K562 (cell line): ENCODE results near the gene CACNB1. TPM values are rescaled to one million over a fixed set of nuclear protein-coding genes. Genes with fewer than 3 reads are reported as not detected.

Experiments
- ATAC-seq: fragments of 200-7000 bp; cut with Tn5 transposase; 3 replicates; pipeline ENCODE4 v1.9.1; 2020; ENCODE audit warnings: moderate library complexity
- BruUV-seq: library from RNA; stranded (reverse); fragments of 400-500 nt; replicated peaks from 2 replicates; lab custom pipeline; 2021; lab: Mats Ljungman, UMichigan
- CTCF ChIA-PET: fragments of 300-600 bp; formaldehyde crosslinking; extraction: SDS; loops from one replicate; lab custom pipeline; 2021; ENCODE audit warnings: low intra/inter-chr PET ratio; lab: Yijun Ruan, JAX
- POLR2A ChIA-PET: fragments of 300-600, 350-650 bp; sonication (Branson Sonifier 250); formaldehyde crosslinking; extraction: SDS; loops from one replicate; lab custom pipeline; 2021; ENCODE audit warnings: antibody characterized with exemption, inconsistent platforms; lab: Yijun Ruan, JAX
- DNase-seq, 4 experiments: peaks; one replicate each; pipeline versions ENCODE4 v3.0.0 to v3.0.0-alpha.2; 2011 to 2018; ENCODE audit warnings: low spot score in 3 of 4, mixed read lengths in 3 of 4; ENCODE audit errors: extremely low read depth in 1 of 4
- FAIRE-seq: peaks from 2 replicates; lab custom pipeline; 2011; peaks lifted over from hg19 to GRCh38; lab: Jason Lieb, UNC
- H2AFZ ChIP-seq: 2 replicates; pipeline ENCODE4 v1.6.0; 2011; ENCODE audit warnings: low read depth, low read length, control low read depth, inconsistent platforms
- H3K27ac ChIP-seq: fragments of 200-600 bp; 3 replicates; pipeline ENCODE4 v1.8.0; 2011; ENCODE audit warnings: low read depth, mild to moderate bottlenecking, control low read depth, inconsistent platforms, low read length, moderate library complexity, mixed read lengths; ENCODE audit errors: extremely low read depth
- H3K27me3 ChIP-seq, 2 experiments: fragments of 300-600 bp in 1 of 2; 2 replicates in 1 of 2; 3 replicates in 1 of 2; pipeline versions ENCODE4 v1.6.0 to v1.8.0; 2011; ENCODE audit warnings: inconsistent platforms in 2 of 2, low read length in 2 of 2, mild to moderate bottlenecking in 1 of 2, mixed read lengths in 1 of 2, moderate library complexity in 1 of 2; ENCODE audit not compliant: control insufficient read depth in 2 of 2, insufficient read depth in 2 of 2
- H3K36me3 ChIP-seq: fragments of 300-600 bp; 3 replicates; pipeline ENCODE4 v1.8.0; 2011; ENCODE audit warnings: mild to moderate bottlenecking, low read length, inconsistent platforms; ENCODE audit not compliant: control insufficient read depth, insufficient read depth
- H3K4me1 ChIP-seq, 2 experiments: fragments of 200-600 bp in 1 of 2; replicated peaks in 1 of 2; 2 replicates in 1 of 2; 3 replicates in 1 of 2; pipeline versions ENCODE4 v1.5.1 to v1.8.0; 2011; ENCODE audit warnings: inconsistent platforms in 2 of 2, low read length in 2 of 2, mild to moderate bottlenecking in 1 of 2, mixed read lengths in 1 of 2, moderate library complexity in 1 of 2; ENCODE audit not compliant: control insufficient read depth in 2 of 2, insufficient read depth in 2 of 2
- H3K4me2 ChIP-seq: 2 replicates; pipeline ENCODE4 v1.6.1; 2011; ENCODE audit warnings: low read length, control low read depth, inconsistent platforms, mixed read lengths; ENCODE audit not compliant: insufficient read depth
- H3K4me3 ChIP-seq: fragments of 200-600 bp; sonication (generic), shearing (Covaris generic); 2 replicates; pipeline ENCODE4 v1.5.1; 2016; ENCODE audit warnings: control low read depth, inconsistent platforms
- H3K79me2 ChIP-seq: fragments of 200-600 bp; 3 replicates; pipeline ENCODE4 v1.8.0; 2011; ENCODE audit warnings: low read length, inconsistent platforms; ENCODE audit not compliant: control insufficient read depth, insufficient read depth
- H3K9ac ChIP-seq, 2 experiments: 2 replicates each; pipeline versions ENCODE4 v1.6.0 to v1.6.1; 2011; ENCODE audit warnings: low read depth in 2 of 2, low read length in 2 of 2, control low read depth in 1 of 2, inconsistent platforms in 1 of 2, mild to moderate bottlenecking in 1 of 2, mixed read lengths in 1 of 2; ENCODE audit not compliant: insufficient read depth in 1 of 2
- H3K9me1 ChIP-seq: one replicate; pipeline ENCODE4 v1.6.0; 2011; ENCODE audit warnings: inconsistent platforms, mild to moderate bottlenecking, low read length, moderate library complexity; ENCODE audit not compliant: control insufficient read depth, insufficient read depth
- H3K9me3 ChIP-seq: replicated peaks from 2 replicates; pipeline ENCODE4 v1.5.1; 2011; ENCODE audit warnings: low read depth, low read length, inconsistent platforms; ENCODE audit not compliant: control insufficient read depth, insufficient read depth
- H4K20me1 ChIP-seq: replicated peaks from 2 replicates; pipeline ENCODE4 v1.6.1; 2011; ENCODE audit warnings: low read length, inconsistent platforms, mixed read lengths; ENCODE audit not compliant: control insufficient read depth, insufficient read depth
- CBFA2T2 ChIP-seq: fragments of 450-650 bp; conservative IDR thresholded peaks from 2 replicates; pipeline ENCODE4 v1.6.1; 2017; ENCODE audit warnings: mild to moderate bottlenecking
- FIP1L1 ChIP-seq: fragments of 200-400 bp; formaldehyde crosslinking; IDR thresholded peaks from 2 replicates; pipeline ENCODE4 v1.6.1; 2018; ENCODE audit warnings: mild to moderate bottlenecking, low read depth, low read length; ENCODE audit not compliant: poor library complexity, severe bottlenecking
- NR2F6 ChIP-seq: fragments of 450-650 bp; formaldehyde crosslinking; IDR thresholded peaks from 2 replicates; pipeline ENCODE4 v1.4.0; 2020; ENCODE audit warnings: mild to moderate bottlenecking
- RBBP5 ChIP-seq: fragments of 200-600 bp; sonication (generic); IDR thresholded peaks from 2 replicates; pipeline ENCODE4 v1.6.1; 2012; ENCODE audit warnings: borderline replicate concordance, mild to moderate bottlenecking, low read length, control low read depth, inconsistent platforms; ENCODE audit not compliant: insufficient read depth, poor library complexity, severe bottlenecking
- RUNX1 ChIP-seq: sonication (generic); IDR thresholded peaks from 2 replicates; pipeline ENCODE4 v1.6.1; 2016; ENCODE audit warnings: antibody characterized with exemption, low read depth
- ZNF165 ChIP-seq: fragments of 250-450 bp; sonication (Bioruptor Pico); IDR thresholded peaks from 2 replicates; pipeline ENCODE4 v1.4.0; 2020; ENCODE audit warnings: borderline replicate concordance
- WGBS: fragments of 100-300 bp; shearing (Covaris generic); methylation state at CpG from one replicate; pipeline ENCODE4 v1.1.6; 2016; ENCODE audit warnings: low coverage, mixed read lengths; ENCODE audit not compliant: insufficient coverage; ENCODE audit errors: missing lambda C conversion rate; 5-methylcytosine and 5-hydroxymethylcytosine counted together
- in situ Hi-C: fragments of 300-500 bp; cut with MboI; formaldehyde crosslinking; loops from 4 replicates; pipeline ENCODE4 v1.15.0; 2018; ENCODE audit warnings: inconsistent platforms, mixed read lengths
- intact Hi-C: fragments of 100-400 bp; cut with micrococcal nuclease; formaldehyde crosslinking; loops from 2 replicates; pipeline ENCODE4 v1.14.2; 2022
- polyA plus RNA-seq, 8 experiments: library from polyadenylated mRNA; depleted of rRNA in 4 of 8; stranded (reverse) in 5 of 8; unstranded in 3 of 8; fragments of >200 nt; fragmentation: Nextera tagmentation in 2 of 8; fragmentation: Illumina TruSeq in 1 of 8; extraction: Ambion mirVana in 2 of 8; extraction: Trizol in 1 of 8; gene quantifications; 2 replicates each; pipeline versions ENCODE4 v1.2.1 to v1.2.3, GENCODE V29; 2011 to 2014; ENCODE audit warnings: inconsistent platforms in 1 of 8, missing spikeins in 1 of 8
- total RNA-seq, 7 experiments: library from RNA; depleted of rRNA in 6 of 7; stranded (reverse); fragments of >200 nt in 6 of 7; fragmentation: Illumina TruSeq in 2 of 7; extraction: Trizol in 2 of 7; gene quantifications; 2 replicates each; pipeline versions ENCODE4 v1.2.1 to v1.2.3, GENCODE V29; 2011 to 2021; ENCODE audit warnings: low replicate concordance in 1 of 7
- TF ChIP-seq, protein P1 (sequence below): fragments of 200-800 bp; sonication (Bioruptor generic); IDR thresholded peaks from 2 replicates; pipeline ENCODE4 v1.6.1; 2017; ENCODE audit warnings: missing genetic modification characterization, missing compliant biosample characterization
- TF ChIP-seq, protein P2 (sequence below), 2 experiments: fragments of 450-650 bp; IDR thresholded peaks; 2 replicates each; pipeline ENCODE4 v1.6.1; 2016
- TF ChIP-seq, protein P3 (sequence below): sonication (generic); formaldehyde crosslinking; IDR thresholded peaks from 2 replicates; pipeline ENCODE4 v1.8.0; 2022; ENCODE audit warnings: mild to moderate bottlenecking, missing genetic modification reagents

CACNB1 gene
- total and polyA plus RNA-seq, 9 of the 15 experiments (the other 6 are each of a cell fraction or from before 2014, with no cell fraction given): 0.08 to 7.4 (median 3.0) TPM

DNA sequence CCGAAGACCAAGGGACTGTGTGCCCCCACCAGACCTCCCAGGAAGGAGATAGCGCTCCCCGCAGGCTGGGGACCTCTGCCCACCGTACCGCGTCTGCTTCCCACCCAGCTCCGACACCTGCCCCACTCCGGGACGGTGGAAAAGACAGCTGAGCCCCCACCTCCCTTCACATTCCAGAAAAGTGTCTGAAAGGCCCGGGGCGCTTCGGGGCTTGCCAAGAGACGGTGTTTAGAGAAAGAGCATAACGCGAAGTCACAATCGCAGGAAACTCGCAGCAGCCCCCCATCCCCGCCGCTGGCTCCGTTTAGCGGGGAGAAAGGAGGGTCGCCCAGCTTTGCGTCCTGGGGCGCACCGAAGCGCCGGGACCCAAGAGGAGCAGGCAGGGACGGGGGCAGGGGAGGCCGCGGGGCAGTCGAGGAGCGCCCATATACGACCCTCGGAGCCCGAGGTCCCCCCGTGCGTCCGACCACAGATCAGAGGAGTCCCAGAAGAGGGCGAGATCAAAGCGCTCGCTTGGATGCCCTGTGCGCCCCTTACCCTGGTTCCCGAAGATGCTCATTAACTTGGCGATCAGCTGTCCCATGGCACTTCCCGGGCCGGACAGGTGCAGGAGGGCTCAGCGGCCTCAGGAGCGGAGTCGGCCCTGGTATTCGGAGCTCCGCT is 32.2 kb downstream of the CACNB1 start:
- peak overlapping the region; percentile 75 for H2AFZ ChIP-seq
- peaks cover 0 to 6% of the 10 kb centered on the region in 2 experiments; a peak in 2 of 5 replicates for H3K27me3 ChIP-seq
- CTCF ChIA-PET: no interaction called here
- H3K36me3 ChIP-seq: no peaks in the 10 kb centered on the region
- DNase-seq (no peak), FAIRE-seq (no peak), ATAC-seq (no peak)
- no peaks in the 10 kb centered on the region for H3K9me3 ChIP-seq
- POLR2A ChIA-PET: interaction anchor here (0.5 to 1.4 kb wide), 9 partner anchors 9 to 277 kb away, joined by 3 to 14 read pairs (median 3); partner anchors contain the start of gene PLXDC1
- TF ChIP-seq CBFA2T2: no peak
- TF ChIP-seq, protein P1, sequence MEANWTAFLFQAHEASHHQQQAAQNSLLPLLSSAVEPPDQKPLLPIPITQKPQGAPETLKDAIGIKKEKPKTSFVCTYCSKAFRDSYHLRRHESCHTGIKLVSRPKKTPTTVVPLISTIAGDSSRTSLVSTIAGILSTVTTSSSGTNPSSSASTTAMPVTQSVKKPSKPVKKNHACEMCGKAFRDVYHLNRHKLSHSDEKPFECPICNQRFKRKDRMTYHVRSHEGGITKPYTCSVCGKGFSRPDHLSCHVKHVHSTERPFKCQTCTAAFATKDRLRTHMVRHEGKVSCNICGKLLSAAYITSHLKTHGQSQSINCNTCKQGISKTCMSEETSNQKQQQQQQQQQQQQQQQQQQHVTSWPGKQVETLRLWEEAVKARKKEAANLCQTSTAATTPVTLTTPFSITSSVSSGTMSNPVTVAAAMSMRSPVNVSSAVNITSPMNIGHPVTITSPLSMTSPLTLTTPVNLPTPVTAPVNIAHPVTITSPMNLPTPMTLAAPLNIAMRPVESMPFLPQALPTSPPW (CRISPR knock-in tag): no peak
- TF ChIP-seq ZNF165 (CRISPR knock-in tag): no peak
- TF ChIP-seq RUNX1: no peak
- TF ChIP-seq, protein P2, sequence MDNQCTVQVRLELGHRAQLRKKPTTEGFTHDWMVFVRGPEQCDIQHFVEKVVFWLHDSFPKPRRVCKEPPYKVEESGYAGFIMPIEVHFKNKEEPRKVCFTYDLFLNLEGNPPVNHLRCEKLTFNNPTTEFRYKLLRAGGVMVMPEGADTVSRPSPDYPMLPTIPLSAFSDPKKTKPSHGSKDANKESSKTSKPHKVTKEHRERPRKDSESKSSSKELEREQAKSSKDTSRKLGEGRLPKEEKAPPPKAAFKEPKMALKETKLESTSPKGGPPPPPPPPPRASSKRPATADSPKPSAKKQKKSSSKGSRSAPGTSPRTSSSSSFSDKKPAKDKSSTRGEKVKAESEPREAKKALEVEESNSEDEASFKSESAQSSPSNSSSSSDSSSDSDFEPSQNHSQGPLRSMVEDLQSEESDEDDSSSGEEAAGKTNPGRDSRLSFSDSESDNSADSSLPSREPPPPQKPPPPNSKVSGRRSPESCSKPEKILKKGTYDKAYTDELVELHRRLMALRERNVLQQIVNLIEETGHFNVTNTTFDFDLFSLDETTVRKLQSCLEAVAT (IDR thresholded peaks at IDR 0.05): no peak
- TF ChIP-seq NR2F6: no peak
- TF ChIP-seq, protein P3, sequence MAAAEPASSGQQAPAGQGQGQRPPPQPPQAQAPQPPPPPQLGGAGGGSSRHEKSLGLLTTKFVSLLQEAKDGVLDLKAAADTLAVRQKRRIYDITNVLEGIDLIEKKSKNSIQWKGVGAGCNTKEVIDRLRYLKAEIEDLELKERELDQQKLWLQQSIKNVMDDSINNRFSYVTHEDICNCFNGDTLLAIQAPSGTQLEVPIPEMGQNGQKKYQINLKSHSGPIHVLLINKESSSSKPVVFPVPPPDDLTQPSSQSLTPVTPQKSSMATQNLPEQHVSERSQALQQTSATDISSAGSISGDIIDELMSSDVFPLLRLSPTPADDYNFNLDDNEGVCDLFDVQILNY (CRISPR knock-in tag): no peak
- TF ChIP-seq RBBP5: no peak
- TF ChIP-seq FIP1L1: no peak
- no peaks in the 10 kb centered on the region for H3K79me2 ChIP-seq
- WGBS: 57% methylated on average over 29 of the region's 51 CpGs
- in situ Hi-C loops: no loop called here
- no peak overlapping the region for H3K27ac ChIP-seq
- intact Hi-C loops: no loop called here
- no peak overlapping the region for H3K4me3 ChIP-seq
- peaks cover 5 to 19% of the 10 kb centered on the region in 2 experiments; a peak in 3 of 5 replicates for H3K4me1 ChIP-seq
- peak overlapping the region in 1 of 2 experiments; percentile 62; a peak in 1 of 4 replicates for H3K9ac ChIP-seq
- peak overlapping the region; percentile 70; the same call in 1 of the 2 replicates for H3K4me2 ChIP-seq
- no peaks in the 10 kb centered on the region for H4K20me1 ChIP-seq
- H3K9me1 ChIP-seq: no peaks in the 10 kb centered on the region
- no TSS peak for BruUV-seq
